HG02943 (cell line): ENCODE measurements around the gene NUDT4B.
"Not testable (repeated sequence)": the region's sequence is repeated elsewhere in the genome, so short reads cannot be mapped to it uniquely, and the experiment has no call there.

ENCODE experiments used
- ATAC-seq: cut with Tn5 transposase; IDR thresholded peaks from one replicate; pipeline ENCODE4 v1.9.1; 2021; ENCODE audit warnings: mild to moderate bottlenecking, low read depth, moderate library complexity; ENCODE audit not compliant: unreplicated experiment

Gene NUDT4B

GRCh38 chr1:148791543-148792099, 43.0 kb downstream of the NUDT4B start:
- not testable (repeated sequence) for ATAC-seq

- not testable (repeated sequence) for ATAC-seq
These were observed 45.3 kb downstream of the NUDT4B start for GRCh38 chr1:148793762-148794332.
